Erythroblast (primary cell): ENCODE data around the gene UPK3A.

Experiments used
- GATA1 ChIP-seq: IDR thresholded peaks from 2 replicates; pipeline ENCODE4 v1.6.1; 2011; ENCODE audit warnings: low read depth, mild to moderate bottlenecking, control low read depth, low read length, moderate library complexity
- POLR2A ChIP-seq: IDR thresholded peaks from 2 replicates; pipeline ENCODE4 v1.6.1; 2011; ENCODE audit warnings: mild to moderate bottlenecking, low read length

DNA sequence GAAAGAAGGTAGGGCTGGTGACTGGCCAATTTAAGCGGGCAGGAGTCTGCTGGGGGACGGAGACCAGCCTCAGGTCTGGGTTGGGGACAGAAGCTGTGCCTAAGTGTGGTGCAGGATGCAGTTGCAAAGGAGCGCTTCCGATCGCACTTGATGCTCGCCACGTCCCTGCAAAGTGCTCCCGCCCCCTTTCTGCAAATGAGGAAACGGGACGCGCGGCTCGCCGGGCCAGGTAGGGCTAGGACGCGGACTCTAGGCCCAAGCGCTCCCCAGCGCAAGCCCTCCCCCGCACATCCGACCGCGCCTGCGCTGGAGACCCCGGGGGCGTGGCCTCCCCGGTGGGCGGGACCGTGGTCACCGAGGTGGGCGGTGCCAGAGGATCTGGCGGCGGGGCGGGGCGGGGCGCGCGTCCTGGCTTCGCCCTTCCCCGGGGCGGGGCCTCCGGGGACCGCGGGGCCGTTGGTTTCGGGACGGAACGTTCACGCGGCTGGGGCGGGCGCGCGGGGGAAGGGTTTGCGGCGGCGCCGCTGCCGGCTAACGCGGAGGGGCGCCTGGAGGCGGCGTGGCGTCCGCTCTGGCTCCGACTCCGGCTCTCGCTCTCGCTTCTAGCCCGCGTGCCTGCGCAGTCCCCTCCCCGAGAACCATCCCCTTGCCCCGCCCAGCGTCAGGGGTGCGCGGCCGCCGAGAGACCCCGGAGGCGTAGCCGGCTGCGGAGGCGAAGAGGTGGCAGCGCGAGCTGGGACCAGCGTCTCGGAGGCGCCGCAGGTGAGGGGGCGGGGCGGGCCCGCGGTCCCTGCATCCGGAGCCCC lies 24.9 kb downstream of the UPK3A start, which contains the start of gene FAM118A:
- TF ChIP-seq POLR2A = peak; percentile 81
- no peak for TF ChIP-seq GATA1
